ENCODE data around the gene JADE1.
A peak's percentile ranks its signal among the peaks of the same experiment; 100 is the strongest.

The JADE1 gene

DNA sequence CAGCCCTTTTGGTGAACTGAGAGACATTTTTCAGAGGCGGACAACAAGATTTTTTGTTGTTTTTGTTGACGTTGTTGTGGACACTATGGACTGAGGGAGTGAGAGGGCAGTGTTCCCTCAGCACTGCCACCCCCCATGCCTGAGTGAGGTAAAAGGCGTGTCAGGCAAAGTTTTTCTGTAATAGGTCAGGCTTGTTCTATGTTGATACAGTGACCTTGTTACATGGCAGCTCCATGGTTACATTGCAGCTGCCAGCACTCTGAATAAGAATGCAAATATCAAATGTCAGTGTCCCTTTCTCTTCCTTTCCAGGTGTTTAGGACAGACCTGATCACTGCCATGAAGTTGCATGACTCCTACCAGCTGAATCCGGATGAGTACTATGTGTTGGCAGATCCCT, 36.6 kb downstream of the JADE1 start:
- DNase-seq: no peak

DNA sequence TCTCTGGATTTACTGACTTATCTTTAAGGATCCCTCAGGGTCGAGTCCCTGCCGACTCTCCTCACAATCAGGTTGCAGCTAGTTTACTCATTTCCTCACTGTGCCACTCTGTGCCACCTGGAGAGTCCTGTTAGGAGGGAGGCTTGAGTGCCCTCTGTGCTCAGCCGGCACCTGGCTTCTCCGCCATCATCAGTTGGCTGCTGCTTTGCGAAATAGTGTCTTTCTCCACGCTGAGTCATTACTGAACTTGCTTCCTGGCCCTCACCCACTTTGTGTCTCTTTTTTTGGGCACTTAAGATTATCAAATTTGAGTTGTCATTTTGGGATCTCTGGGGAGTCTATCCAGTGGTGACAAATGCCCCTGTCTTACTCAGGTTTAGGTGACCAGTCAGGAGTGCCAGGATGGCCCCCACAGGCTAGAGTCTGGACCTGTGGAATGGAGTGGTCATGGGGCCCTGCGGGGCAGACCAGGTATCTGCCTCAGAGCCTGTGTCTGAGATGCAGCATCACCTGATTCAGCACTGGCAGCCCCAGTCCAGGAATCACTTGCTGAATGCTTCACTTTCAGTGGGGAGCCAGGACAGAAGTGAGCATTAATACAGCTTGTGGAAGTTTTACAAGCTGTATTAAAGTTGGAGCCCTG, 37.7 kb downstream of the JADE1 start:
- peak; percentile 24 for DNase-seq

DNA sequence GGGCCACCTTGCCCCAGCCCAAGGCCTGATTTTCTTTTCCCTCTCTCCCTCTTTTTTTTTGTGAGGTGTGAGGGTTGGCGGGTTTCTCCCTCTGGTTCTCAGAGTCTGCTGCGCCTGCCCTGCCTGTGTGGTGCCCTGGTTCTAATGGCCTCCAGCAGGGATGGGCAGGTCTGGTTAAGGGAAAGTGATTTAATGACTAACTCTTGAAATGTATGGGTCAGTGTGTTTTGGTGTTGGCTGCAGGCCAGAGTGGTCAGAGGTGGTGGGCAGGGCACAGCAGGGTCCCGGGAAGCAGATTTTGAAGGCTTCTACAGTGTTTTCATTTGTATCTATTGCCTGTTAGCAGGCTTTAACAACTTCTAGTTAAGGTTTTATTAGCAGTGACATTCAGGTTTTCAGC, 39.0 kb downstream of the JADE1 start:
- DNase-seq: no peak

DNA sequence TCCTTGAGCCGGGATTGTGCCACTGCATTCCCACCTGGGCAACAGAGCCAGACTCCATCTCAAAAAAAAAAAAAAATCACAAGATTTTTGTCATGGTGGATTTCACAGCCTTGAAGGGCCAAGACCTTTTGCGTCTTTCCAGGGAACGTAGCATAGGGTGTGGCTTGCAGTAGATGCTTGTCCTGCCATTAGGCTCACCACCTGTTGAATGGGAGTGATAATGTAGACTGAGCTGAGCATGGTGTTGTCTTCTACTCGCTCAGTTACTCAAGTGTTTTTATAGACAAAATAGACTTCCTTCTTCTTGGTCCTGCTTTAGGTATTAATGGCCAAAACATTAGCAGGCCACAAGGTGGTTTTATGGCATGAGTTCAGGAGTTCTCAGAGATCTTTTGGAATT, 40.8 kb downstream of the JADE1 start:
- DNase-seq: no peak

DNA sequence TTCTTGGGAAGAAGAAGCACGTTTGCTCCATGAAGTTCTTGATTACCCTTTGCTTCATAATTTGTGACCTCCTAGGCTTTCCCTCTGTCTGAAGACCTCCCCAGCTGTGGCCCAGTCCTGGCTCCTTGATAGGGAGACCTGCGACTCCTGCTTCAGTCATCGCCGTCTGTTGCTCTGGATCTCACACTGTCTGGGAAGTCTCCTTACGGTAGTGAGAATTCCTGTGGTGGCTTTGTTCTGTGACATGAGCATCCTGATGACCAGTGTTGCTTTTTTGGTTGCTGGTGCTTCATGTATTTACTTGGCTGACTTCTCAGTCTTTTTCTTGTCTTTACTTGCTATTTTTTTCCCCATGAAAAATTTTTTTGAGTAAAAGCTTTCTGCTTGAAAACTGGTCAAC, 44.2 kb downstream of the JADE1 start:
- DNase-seq: no peak

DNA sequence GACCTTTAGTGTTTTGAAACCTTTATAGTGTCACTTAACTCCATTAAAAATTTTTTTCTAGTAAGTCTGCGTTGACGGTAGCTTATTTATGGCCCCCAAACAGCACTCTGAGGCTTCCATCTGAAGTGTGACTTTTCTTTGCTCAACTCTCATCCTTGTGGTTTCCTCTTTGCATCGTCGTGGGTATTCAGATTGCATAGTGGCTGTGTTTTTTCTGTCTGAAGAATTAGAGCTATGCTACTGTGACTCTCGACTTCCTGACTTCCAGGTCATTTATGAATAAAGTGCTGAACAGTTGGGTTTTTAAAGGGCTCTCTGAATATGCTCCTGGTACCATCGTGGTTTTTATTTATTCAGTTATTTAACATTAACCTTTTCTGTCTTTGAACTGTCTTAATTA, 44.9 kb downstream of the JADE1 start:
- peak; percentile 80 for DNase-seq

DNA sequence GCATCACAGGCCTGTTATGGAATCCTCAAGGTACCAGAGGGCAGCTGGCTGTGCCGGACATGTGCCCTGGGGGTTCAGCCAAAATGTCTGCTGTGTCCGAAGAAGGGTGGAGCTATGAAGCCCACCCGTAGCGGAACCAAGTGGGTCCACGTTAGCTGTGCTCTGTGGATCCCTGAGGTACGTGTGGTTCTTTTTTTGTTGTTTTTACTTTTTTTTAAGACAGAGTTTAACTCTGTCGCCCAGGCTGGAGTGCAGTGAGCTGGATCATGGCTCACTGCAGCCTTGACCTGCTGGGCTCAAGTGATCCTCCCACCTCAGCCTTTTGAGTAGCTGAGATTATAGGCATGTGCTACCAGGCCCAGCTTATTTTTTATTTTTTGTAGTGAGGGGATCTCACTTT, 46.1 kb downstream of the JADE1 start:
- DNase-seq: no peak

DNA sequence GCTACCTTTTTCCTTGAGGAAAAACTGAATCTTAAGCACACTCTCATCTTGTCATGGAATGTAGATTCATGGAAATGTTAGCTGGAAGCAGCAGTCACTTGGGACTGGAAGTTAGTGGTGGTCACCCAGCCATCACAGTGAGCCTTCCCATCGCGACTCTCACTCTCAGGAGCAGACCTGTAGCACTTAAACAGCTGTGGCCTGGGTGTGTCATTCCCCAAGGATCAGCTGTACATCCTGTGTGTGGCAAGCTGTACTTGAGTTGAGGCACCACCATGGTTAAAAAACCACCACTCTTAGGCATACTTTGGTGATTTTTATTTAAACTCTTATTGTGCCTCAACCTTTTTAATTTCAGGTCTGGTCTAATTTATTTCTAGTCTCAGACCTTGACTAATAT, 46.7 kb downstream of the JADE1 start:
- no peak for DNase-seq

DNA sequence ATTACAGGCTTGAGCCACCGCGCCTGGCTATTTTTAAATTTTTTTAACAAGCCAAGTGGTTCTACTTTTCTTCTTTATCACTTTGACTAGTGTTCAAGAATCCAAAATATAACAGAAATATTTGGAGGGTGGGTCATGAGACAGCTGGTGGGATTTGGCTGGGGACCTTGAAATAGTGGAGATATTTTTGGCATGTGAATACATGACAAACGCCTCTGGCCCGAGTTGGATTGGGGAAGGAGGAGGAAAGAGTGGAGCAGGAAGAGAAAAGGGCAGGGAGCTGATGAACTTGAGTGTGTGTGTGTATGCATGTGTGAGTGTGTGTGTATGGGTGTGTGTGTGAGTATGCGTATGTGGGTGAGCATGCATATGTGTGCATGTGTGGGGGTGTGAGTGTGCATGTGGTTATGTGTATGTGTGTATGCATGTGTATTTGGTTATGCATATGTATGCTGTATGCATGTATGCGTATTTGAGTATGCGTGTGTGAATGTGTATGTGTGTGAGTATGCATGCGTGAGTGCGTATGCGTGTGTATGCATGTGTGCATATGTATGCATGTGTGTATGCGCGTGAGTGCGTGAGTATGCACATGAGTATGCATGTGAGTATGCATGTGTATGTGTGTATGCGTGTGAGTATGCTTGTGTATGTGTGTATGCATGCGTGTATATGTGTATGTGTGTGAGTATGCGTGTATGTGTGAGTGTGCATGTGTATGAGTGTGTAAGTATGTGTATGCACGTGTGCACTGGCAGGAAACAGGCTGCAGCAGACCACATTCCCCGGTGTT, 49.6 kb downstream of the JADE1 start:
- DNase-seq: no peak

DNA sequence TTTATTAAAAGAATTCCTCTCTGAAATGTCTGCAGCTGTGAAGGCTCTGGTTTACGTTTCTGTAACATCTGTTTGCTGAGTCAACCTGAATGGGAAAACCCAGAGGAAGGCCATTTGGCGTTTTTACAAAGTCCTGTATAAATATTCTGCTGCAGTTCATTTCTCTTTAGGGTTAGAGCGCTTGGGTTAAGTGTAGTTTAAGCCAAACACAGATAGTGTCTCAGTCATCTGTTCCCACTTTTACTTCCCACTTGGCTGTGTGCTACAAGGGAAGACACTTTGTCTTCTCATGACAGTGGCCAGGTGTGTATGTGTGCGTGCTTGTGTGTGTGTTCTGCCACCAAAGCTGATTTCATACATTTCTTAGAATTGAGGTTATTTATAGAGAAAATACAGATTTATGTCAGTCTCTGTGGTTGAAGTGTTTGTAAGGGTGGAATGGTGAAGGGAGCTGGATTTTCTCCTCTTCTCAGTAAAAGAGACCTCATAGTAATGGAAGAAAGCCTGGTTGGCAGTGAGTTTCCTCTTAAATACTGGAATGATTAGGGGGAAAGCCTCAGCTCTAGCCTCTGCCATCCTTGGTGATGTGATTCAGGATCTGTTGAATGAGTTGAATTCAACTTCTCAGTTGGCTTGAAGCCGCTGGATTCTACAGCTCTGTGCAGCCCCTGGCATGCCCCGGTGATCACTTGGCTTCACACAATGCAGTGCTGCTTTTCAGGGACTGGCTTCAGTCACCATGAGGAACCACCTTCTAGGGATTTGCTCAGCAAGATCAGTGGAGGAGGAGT, 50.6 kb downstream of the JADE1 start:
- peak; percentile 21 for DNase-seq

DNA sequence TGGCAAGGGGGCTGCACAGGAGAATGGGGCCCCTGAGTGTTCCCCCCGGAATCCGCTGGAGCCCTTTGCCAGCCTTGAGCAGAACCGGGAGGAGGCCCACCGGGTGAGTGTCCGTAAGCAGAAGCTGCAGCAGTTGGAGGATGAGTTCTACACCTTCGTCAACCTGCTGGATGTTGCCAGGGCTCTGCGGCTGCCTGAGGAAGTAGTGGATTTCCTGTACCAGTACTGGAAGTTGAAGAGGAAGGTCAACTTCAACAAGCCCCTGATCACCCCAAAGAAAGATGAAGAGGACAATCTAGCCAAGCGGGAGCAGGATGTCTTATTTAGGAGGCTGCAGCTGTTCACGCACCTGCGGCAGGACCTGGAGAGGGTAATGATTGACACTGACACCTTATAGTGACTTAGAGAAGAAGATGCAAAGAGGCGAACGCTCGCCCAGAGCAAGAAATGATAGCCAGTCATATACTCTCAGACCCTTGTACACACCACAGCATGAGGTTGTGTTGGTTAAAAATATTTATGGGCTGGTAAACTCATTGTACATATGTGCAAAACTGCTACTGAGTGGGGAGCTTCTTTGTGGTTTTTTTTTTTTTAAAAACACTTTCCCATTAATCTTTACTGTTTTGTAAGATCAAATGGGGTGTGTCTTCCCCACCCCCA, 52.5 kb downstream of the JADE1 start:
- peak; percentile 30 for DNase-seq

DNA sequence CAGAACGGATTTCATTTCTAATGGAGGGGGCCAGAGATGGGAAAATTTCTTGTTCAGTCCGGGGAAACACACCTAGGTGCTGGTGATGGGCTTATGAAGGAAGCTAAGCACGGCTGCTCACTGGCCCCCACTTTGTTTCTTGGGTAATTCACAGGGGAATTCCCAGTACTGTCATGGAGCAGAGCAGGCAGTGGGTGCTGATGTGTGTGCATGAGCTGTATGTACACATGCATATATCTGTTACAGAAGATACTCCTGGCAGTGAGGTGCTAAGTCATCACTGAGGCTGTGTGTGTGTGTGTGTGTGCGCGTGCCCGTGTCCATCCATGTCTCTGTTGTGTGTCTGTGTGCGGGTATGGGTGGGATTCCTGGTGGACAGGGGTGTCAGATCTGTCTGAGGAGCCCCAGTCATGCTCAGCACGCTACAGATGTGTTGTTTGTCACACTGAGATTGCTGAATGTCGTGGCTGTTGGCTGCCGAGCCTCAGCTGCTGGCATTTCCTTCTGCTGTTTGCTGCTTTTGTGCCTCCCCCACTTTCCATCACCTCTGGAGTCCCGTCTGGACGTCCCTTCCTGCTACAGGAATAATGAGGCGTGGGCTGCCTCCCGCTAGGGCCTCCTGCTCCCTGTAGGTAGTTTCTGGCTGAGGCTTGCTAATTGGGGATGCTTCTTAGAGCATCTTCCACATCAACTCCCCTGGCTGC, 53.3 kb downstream of the JADE1 start:
- peak; percentile 53 for DNase-seq

DNA sequence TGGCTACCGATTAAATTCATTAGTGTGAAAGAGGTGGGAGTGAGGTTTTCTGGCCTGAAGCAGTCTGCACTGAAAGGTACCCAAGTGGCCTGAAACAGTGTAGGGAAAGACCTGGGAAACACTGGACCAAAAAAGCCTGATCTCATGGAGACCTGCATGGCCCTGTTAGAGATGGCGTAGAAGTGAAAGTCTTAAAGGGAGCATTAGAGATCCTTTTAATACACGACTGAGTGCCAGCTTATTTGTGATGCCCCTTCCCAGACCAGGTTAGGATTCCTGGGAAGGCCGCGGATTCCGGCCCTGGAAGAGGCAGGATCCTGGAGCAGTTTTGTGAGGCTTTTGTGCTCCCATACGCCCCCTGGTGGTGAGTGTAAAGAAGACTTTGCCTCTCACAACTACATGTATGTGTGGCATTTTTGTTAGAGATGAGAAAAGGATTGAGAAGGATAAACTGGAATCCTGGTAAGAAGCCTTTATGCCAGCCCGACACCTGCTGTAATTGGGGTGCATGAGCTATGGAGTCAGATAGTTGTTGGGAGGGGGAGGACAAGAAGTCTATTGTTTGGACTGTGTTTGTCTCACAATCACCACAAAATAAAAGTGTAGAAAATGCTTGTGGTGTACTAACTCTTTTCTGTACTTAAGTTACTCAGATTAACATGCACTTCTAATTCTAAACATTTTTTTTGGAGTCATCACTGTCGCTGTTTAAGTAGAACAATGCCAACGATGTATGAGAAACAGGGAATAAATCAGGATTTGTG, 54.0 kb downstream of the JADE1 start:
- DNase-seq: peak; percentile 64

DNA sequence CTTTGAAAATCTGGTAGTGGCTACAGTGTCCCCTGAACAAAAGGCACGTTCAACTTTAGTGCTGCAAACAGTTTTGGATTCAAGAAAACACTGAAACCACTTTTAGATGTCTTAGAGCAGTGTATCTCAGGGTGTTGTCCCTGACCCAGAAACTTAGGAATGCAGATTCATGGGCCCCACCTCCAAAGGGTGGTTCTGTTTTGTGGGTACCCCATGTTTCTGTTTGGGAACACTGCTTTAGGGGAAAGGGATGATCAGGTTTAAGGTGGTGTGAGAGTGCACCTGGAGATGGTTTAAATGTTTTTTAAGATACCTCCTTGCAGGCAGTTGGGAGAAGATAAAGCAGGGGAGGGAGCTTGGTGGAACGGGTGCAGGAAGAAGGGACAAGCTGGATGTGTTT, 55.6 kb downstream of the JADE1 start:
- no peak for DNase-seq

DNA sequence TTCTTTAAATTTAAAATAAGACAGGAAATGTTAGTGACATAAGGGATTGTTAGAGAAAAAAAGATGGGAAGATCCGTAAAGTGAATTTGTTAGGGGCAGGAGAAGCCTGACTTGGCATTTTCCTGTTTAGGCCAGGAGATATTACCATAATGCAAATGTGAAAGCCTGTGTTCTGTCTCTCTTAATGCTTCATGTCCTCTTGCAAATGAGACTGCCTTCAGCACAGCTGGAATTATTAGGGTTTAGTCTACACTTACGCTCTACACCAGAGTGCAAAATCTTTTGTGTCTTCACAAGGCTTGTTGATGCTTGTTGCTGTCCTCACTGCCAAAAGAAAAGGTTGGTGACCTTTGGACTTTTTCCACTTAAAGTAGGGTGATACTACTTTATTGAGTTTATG, 56.8 kb downstream of the JADE1 start:
- DNase-seq: no peak

DNA sequence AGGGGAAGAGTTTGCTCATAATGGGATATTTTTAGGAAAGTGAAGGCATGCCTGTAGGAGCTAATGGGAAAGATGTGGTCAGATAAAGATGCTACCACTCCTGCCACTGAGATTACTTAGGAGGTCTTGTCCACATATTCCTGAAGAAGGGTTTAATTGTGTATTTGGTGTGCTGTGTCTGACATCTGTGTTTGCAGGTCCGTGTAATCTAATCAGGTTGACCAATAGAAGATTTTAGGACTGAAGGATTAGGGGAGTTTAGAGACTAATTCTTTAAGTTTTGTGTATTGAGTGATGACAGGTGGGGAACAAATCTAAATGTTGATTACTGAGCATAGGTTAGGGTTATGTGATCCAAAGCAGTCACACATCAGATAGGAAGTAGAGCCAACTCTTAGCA, 57.2 kb downstream of the JADE1 start:
- DNase-seq: no peak

DNA sequence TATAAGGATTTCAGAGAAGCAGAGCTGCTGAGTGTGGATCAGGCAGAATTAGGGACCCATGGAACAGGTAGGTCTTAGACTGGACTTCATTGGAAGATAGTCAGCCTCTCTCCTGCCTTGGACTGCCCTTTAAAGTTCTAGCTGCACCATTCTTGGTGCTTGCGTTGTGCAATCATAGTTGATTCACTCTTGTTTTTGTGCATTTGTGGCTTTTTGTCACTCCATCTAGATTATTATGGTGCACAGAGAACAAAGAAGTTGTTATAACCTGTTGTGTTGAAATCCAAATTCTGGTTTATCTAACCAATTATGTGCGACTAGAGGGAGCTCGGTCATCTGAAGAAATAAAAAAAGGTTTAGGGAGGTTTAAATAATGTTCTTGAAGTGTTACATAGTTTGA, 59.3 kb downstream of the JADE1 start:
- DNase-seq: no peak

DNA sequence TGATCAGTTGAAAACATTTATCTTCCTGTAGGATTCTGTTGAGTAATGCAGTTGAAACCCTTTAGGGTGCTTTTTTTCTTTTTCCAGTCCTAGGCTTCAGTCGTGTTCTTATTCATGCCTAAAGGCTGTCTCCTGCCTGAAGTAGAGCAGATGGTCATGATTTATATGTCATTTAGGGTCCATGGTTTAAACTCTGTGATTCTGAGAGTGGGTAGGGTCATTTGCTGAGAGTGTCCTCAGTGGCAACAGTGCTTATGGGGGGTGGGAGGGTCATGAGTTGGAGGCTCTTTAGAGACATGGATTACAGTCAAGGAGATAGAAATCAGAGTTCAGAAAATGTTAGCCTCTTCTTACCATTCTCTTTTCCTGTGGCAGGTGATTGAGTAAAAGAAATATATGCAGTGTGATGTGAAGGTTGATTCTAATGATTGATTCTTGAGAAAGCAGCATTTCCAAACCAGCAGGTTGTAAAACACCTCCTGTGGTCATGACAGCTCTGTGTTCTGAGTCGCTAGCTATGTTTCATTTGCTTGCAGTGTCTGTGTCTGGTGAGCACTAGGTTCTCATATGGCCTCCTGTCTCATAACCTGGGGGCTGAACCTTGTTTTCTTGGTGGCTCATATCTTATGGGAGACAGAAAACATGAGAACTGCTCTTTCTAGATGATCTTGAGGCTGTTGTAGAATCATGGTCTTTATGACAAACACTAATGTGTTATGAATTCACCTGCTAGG, 60.4 kb downstream of the JADE1 start:
- DNase-seq: no peak

DNA sequence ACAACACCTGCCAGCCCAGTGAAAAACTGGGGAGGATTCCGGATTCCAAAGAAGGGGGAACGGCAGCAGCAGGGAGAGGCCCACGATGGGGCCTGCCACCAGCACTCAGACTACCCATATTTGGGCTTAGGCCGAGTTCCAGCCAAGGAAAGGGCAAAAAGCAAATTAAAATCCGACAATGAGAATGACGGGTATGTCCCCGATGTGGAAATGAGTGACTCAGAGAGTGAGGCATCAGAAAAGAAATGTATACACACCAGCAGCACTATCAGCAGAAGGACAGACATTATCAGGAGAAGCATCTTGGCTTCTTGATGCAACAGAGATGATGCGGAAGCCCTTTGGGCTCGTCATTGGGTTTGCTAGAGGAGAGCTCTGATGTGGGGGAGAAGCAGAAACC, 62.4 kb downstream of the JADE1 start:
- DNase-seq: no peak

DNA sequence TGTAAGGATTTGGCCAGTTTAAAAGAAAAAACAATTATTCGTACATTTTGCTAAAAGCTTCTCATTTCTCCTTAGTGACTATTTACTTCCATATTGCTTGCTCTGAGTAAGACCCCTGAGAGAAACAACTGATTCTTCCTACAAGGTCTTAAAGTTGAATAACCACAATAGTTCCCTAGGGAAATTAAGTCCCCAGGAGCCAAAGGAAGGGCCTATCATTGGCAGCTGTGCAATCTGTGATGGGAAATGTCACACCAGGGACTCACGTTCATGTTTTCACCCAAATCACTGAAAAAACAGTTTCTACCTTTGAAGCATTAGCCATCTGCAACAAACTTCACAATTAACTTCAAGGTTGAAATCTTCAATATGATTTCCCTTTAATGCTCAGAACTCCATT, 66.7 kb downstream of the JADE1 start:
- DNase-seq: no peak

DNA sequence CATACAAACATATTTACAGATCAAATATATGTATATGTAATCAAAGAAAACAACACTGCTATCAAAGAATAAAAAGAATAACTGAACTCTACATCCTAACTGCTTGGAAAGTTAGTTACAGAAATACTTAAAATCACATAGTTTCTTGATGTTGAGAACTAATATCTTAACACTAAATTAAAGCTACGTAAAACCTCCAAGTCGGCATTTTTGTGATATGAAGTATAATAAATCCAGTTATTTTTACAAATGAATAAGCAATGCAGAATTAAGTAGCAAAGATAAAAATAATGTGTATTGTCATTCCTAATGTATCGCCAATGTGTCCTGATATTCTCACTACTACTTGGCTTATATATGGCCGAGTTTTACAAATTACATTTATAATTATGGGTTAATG, 68.4 kb downstream of the JADE1 start:
- DNase-seq: no peak

Measured in activated CD4-positive, alpha-beta T cell treated with anti-CD3 and anti-CD28 coated beads, Interleukin-10, Interleukin-2, amounts not matched to agents 100 ng/mL and 50 ng/mL, durations not matched to agents 16 hours and 8 hours (primary cell).